Activated CD4-positive, alpha-beta T cell treated with anti-CD3 and anti-CD28 coated beads for 1 hour (primary cell): ENCODE data around the gene GAD2.

ENCODE experiments used
- DNase-seq: peaks from one replicate; pipeline ENCODE4 v3.0.0-alpha.2; 2020

The GAD2 gene

GRCh38 chr10:26216585-26217395, at the start of gene GAD2:
TSS of gene GAD2 (plus strand) at chr10:26216774. CDS start at chr10:26216810, 36 bp downstream.
- DNase-seq = no peak

GRCh38 chr10:26169466-26169865, 47.1 kb upstream of the GAD2 start:
- no peak for DNase-seq

- no peak for DNase-seq
Observed at GRCh38 chr10:26172131-26172530, 44.4 kb upstream of the GAD2 start.

- DNase-seq = no peak
Observed at GRCh38 chr10:26173837-26174236, 42.7 kb upstream of the GAD2 start.

GRCh38 chr10:26177341-26177740, 39.2 kb upstream of the GAD2 start:
- no peak for DNase-seq

- DNase-seq = no peak
Observed at GRCh38 chr10:26194275-26194674, 22.3 kb upstream of the GAD2 start.

- DNase-seq = no peak
Observed at GRCh38 chr10:26197248-26197647, 19.3 kb upstream of the GAD2 start.

- DNase-seq = no peak
Observed at GRCh38 chr10:26198119-26198518, 18.5 kb upstream of the GAD2 start.

GRCh38 chr10:26199841-26200240, 16.7 kb upstream of the GAD2 start:
- no peak for DNase-seq

- DNase-seq = no peak
Observed at GRCh38 chr10:26205223-26205622, 11.4 kb upstream of the GAD2 start.

GRCh38 chr10:26211781-26212444, 4.7 kb upstream of the GAD2 start:
- DNase-seq = no peak

GRCh38 chr10:26212511-26212910, 4.1 kb upstream of the GAD2 start:
- no peak for DNase-seq

GRCh38 chr10:26213157-26213800, 3.3 kb upstream of the GAD2 start:
- no peak for DNase-seq

- DNase-seq = no peak
Observed at GRCh38 chr10:26214004-26214403, 2.6 kb upstream of the GAD2 start.

- no peak for DNase-seq
Observed at GRCh38 chr10:26214551-26215395, 1.8 kb upstream of the GAD2 start.

- DNase-seq = no peak
Observed at GRCh38 chr10:26215396-26215934, 1.1 kb upstream of the GAD2 start.

GRCh38 chr10:26215935-26216584, 514 bp upstream of the GAD2 start:
- DNase-seq = no peak

- DNase-seq = no peak
Observed at GRCh38 chr10:26217396-26218086, 967 bp downstream of the GAD2 start.

- no peak for DNase-seq
Observed at GRCh38 chr10:26219676-26220075, 3.1 kb downstream of the GAD2 start.

- no peak for DNase-seq
Observed at GRCh38 chr10:26220901-26221300, 4.3 kb downstream of the GAD2 start.

- no peak for DNase-seq
Observed at GRCh38 chr10:26221541-26221940, 5.0 kb downstream of the GAD2 start.

GRCh38 chr10:26222563-26222962, 6.0 kb downstream of the GAD2 start:
- DNase-seq = no peak
